Measurements from ENCODE around the gene TIGIT.
"Not testable (repeated sequence)": the region's sequence is repeated elsewhere in the genome, so short reads cannot be mapped to it uniquely, and the experiment has no call there.

The TIGIT gene

GRCh38 chr3:114293838-114294535 is at the start of gene TIGIT:
TIGIT (plus strand) TSS chr3:114294028; CDS start chr3:114294062, 34 bp downstream.
- DNase-seq (ENCODE audit: low read depth in 2 of 2) = no peak

DNA sequence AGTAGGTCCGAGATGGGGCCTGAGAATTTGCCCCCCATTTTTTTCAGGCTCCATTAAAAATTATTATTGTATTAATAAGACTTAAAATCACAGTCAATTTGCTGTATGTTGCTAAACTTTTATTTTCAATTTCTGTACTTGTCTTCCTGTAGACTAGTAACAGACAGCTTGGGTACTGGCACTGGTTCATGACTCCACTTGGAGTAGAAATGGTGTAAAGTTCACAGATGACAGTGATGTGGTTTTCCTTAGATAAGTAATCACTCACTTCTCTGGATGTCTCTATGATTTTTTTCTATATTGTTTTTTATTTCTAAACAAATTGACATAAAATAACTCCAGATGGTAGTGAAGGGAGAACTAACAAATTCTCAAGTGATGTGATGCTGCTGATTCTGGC is 40.9 kb upstream of the TIGIT start:
- no peak for DNase-seq (ENCODE audit: low read depth in 2 of 2)

DNA sequence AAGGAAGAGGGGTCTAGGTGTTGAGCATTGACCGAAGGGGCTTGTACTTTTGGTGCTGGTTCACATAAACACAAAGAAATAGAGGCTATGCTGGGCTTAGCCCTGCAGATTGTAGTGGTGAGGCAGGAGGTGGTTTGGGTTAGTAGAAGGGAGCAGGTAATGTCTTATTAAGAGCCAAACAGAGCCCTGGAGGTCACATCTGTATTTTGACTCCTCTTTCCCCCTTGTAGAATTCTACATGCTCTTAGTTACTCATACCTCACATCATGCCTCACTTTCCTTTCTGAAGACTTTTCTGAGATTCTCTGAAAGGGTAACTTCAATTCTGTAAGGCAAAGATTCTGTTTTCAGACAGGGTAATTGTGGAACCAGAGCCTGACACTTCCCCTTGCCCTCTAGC is 40.3 kb upstream of the TIGIT start:
- no peak for DNase-seq (ENCODE audit: low read depth in 2 of 2)

DNA sequence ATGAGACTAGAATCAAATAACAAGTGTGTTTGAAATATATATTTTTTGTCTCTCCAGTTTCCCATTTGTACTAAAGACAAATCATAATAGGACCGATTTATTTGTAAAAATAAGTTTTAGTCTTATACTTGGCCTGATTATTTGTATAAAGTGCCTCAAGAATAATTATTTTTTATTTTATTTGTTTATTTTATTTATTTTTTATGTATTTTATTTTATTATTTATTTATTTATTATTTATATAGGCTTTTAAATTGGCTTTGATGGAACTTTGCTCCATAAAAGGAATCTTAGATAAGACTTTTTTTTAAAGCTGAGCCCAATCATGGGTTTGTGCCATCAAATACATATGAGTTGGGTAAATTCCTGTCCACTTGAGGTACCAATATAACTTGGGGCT is 34.3 kb upstream of the TIGIT start:
- no peak for DNase-seq (ENCODE audit: low read depth in 2 of 2)

- no peak for DNase-seq (ENCODE audit: low read depth in 2 of 2)
Observed at GRCh38 chr3:114260152-114260551, 33.7 kb upstream of the TIGIT start.

DNA sequence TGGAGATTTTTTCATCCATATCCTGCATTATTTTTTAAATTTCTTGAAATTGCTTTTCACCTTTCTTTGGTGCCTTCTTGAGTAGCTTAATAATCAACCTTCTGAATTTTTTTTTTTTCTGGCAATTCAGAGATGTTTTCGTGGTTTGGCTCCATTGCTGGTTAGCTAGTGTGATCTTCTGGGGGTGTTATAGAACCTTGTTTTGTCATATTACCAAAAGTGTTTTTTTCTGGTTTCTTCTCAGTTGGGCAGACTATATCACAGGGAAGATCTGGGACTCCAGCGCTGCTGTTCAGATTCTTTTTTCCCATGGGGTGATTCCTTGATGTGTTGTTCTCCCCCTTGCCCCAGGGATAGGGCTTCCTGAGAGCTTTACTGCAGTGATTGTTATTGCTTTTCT is 23.8 kb upstream of the TIGIT start:
- DNase-seq (ENCODE audit: low read depth in 2 of 2) = no peak

DNA sequence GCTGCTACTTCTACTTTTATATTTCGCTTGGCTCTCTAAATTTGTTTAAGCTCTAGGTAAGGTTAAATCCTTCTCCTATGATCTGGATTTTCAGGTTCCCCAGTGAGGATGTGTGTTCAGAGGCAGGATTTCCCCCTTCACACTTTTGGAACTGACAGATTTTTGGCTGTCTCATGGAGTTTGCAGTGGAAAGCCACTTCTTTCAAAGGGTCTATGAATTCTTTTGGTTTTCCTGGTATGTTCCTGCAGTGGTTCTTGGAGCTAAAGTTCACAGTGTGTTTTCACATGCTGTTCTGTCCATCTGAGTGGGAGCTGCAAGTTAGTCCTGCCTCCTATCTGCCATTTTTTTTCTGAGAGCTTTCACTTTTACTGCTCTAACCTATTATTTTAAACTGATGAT is 21.6 kb upstream of the TIGIT start:
- no peak for DNase-seq (ENCODE audit: low read depth in 2 of 2)

DNA sequence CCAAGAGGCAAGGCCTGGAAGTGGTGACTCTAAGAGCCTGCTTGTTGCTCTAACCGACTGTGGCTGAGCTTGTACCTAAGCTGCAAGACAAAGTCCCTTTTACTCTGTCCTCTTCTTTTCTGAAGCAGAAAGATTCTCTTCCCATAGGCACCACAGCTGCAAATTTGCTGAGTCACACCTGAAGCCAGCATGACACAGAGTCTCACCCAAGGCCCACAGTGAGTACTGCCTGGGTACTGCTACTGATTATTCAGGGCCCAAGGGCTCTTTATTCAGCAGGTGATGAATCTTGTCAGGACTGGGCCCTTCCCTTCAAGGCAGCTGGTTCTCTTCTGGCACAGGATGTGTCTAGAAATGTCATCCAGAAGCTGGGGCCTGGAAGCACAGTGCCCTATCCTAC is 18.9 kb upstream of the TIGIT start:
- DNase-seq (ENCODE audit: low read depth in 2 of 2) = no peak

DNA sequence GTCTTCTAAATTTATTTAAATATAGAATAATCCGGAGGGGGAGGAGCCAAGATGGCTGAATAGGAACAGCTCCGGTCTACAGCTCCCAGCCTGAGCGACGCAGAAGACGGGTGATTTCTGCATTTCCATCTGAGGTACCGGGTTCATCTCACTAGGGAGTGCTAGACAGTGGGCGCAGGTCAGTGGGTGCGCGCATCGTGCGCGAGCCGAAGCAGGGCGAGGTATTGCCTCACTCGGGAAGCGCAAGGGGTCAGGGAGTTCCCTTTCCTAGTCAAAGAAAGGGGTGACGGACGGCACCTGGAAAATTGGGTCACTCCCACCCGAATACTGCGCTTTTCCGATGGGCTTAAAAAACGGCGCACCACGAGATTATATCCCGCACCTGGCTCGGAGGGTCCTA is 17.0 kb upstream of the TIGIT start:
- DNase-seq (ENCODE audit: low read depth in 2 of 2) = not testable (repeated sequence)

DNA sequence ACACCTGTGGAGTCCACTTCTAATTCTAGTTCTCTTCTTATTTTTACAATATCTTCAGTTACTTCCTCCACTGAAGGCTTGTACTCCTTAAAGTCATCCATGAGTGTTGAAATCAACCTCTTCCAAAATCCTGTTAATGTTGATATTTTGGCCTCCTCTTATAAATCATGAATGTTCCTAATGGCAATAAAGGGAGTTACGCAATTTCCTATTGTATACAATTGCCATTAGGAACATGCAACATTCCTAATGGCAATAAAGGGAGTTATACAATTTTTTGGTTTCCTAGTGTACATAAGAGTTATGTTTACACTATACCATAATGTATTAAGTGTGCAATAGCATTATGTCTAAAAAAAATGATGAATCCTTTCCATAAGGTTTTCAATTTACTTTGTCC is 9.2 kb upstream of the TIGIT start:
- DNase-seq (ENCODE audit: low read depth in 2 of 2) = no peak

DNA sequence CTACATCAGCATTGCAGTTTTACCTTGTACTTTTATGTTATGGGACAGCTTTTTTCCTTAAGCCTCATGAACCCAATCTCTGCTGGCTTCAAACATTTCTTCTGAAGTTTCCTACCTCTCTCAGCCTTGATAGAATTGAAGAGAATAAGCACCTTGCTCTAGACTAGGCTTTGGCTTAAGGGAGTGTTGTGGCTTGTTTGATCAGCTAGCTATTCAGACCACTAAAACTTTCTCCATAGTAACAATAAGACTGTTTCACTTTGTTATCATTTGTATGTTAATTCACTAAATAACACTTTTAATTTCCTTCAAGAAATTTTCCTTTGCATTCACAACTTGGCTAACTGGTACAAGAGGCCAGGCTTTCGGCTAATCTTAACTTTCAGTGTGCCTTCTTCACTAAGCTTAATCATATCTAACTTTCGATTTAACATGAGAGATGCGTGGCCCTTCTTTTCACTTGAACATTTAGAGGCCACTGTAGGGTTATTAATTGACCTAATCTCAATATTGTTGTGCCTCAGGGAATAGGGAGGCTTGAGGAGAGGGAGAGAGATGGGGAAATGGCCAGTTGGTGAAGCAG is 8.1 kb upstream of the TIGIT start:
- no peak for DNase-seq (ENCODE audit: low read depth in 2 of 2)

DNA sequence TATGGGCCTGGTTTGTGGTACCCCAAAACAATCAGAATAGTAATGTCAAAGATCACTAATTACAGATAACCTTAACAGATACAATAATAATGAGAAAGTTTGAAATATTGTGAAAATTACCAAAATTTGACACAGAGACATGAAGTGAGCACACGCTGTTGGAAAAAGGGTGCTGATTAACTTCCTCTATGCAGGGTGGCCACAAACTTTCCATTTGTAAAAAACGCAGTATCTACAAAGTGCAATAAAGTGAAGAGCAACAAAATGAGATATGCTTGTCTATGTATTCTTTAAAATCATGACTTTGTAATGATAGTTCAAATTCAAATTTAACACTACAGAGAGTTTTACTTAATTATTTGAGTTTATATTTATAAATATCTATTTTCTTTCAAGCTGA is 7.6 kb upstream of the TIGIT start:
- no peak for DNase-seq (ENCODE audit: low read depth in 2 of 2)

DNA sequence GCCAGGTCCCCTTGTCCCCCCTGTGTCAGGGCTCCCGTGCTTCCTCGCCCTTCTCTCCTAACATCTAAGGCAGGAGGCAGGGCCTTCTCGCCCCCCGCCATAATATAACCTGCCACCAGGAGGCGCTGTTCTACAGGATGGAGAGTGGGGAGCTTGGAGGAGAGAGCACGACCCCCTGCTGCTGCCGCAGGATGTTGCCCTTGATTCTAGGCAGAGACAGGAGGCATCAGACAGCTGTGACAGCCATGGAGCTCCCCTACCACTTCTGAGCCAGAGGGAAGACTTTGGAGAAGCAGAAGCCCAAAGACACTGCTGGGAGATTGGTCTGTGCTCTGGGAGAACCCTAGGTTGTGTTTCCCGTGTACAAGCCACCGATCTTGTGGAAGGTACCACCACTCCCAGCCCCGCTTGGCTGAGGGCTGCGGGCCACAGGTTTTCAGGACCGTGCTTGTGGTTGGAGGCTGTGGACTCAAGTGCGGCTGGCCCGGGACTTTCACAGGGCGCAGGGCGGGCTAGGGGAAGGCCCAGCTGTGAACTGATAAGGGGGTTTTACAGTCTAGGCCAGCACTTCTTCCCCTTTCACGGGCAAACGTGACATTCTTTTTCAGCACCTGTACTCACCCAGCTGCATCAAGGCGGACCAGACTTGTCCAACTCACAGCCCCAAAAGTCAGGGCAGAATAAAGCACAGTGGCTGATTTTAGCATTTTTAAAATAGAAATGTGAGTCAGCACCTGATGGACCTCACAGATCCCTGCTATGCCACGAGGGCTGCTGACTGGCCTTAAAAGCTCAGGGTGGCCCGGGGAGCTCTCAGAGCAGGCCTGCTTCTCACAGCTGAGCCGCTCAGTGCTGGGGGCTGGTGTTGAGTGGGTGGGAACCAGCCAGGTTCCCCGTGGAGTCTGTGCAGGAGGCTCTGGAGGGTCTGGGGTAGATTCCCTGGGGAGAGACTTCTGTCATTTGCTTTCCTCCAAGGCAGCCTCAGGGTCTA is 2.6 kb upstream of the TIGIT start:
- DNase-seq (ENCODE audit: low read depth in 2 of 2) = peak; percentile 78 to 94

GRCh38 chr3:114294940-114295480 is 1.2 kb downstream of the TIGIT start:
- no peak for DNase-seq (ENCODE audit: low read depth in 2 of 2)

- no peak for DNase-seq (ENCODE audit: low read depth in 2 of 2)
Observed at GRCh38 chr3:114295946-114296345, 2.1 kb downstream of the TIGIT start.

DNA sequence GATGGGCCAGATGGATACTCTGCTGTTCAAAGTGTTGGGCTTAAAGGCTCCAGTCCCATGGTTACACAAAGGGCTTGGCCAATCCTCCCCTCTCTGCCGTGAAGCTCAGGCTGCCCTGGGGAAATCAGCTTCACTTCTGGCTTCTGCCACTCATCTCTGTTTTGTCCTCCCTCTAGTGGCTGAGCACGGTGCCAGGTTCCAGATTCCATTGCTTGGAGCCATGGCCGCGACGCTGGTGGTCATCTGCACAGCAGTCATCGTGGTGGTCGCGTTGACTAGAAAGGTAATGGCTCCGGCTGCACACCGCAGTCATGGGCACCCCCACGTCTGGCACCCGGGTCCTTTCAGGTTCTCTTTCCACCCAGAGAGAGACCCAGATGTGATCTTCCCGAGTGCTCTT is 5.6 kb downstream of the TIGIT start:
- DNase-seq (ENCODE audit: low read depth in 2 of 2) = no peak

- DNase-seq (ENCODE audit: low read depth in 2 of 2) = no peak
Observed at GRCh38 chr3:114299941-114300624, 6.3 kb downstream of the TIGIT start.

GRCh38 chr3:114307222-114307830 is 13.5 kb downstream of the TIGIT start:
- DNase-seq (ENCODE audit: low read depth in 2 of 2) = no peak

GRCh38 chr3:114307832-114308231 is 14.0 kb downstream of the TIGIT start:
- no peak for DNase-seq (ENCODE audit: low read depth in 2 of 2)

- no peak for DNase-seq (ENCODE audit: low read depth in 2 of 2)
Observed at GRCh38 chr3:114308377-114308776, 14.5 kb downstream of the TIGIT start.

GRCh38 chr3:114308830-114309229 is 15.0 kb downstream of the TIGIT start:
- DNase-seq (ENCODE audit: low read depth in 2 of 2) = peak in 1 of 2 donors; percentile 34
